Measurements from ENCODE around the gene TMEM101. TPM values are rescaled to one million over a fixed set of nuclear protein-coding genes. Genes with fewer than 3 reads are reported as not detected.
A peak's percentile ranks its signal among the peaks of the same experiment; 100 is the strongest.
"Not testable (repeated sequence)": the region's sequence is repeated elsewhere in the genome, so short reads cannot be mapped to it uniquely, and the experiment has no call there.

Gene TMEM101
- total and polyA plus RNA-seq, 2 experiments from 2014 or later, result 25.0 to 45.4 TPM

- no peaks in the 10 kb centered on the region for H3K9me2 ChIP-seq (ENCODE audit: insufficient read depth)
- 81 to 89% methylated on average over 4 of the region's 4 CpGs for WGBS, 2 experiments (ENCODE audit: low coverage in 1 of 2, low lambda C conversion rate in 2 of 2, missing lambda C conversion rate in 2 of 2)
- peaks cover 10% of the 10 kb centered on the region for H3K4me1 ChIP-seq (ENCODE audit: insufficient read depth)
- peaks cover 12% of the 10 kb centered on the region for H3F3A ChIP-seq (ENCODE audit: insufficient read depth)
- DNase-seq, result no peak
- no peaks in the 10 kb centered on the region for H3K79me2 ChIP-seq (ENCODE audit: insufficient read depth)
- H3K27ac ChIP-seq, result 0 out of 2 replicates have a peak overlapping the region, but pooled peaks have one; percentile 13
- in situ Hi-C loops (cut with MboI), result no loop called here
- no peak overlapping the region for H2AFZ ChIP-seq
- H3K9me3 ChIP-seq (ENCODE audit: low read depth), result no peaks in the 10 kb centered on the region
- H3K27me3 ChIP-seq (replicated peaks; ENCODE audit: insufficient read depth), result no peaks in the 10 kb centered on the region
- no peak overlapping the region for H3K9ac ChIP-seq
- no peaks in the 10 kb centered on the region for H3K36me3 ChIP-seq (ENCODE audit: low read depth)
- no peak for TF ChIP-seq EZH2phosphoT487 (IDR thresholded peaks at IDR 0.05; ENCODE audit: insufficient read depth, low read depth)
- TF ChIP-seq EZH2 (IDR thresholded peaks at IDR 0.05; ENCODE audit: insufficient read depth, poor library complexity, severe bottlenecking), result no peak
- no peak overlapping the region for H3K4me3 ChIP-seq
- no peak overlapping the region for H3K4me2 ChIP-seq (ENCODE audit: unreplicated experiment)
- no peaks in the 10 kb centered on the region for H4K20me1 ChIP-seq (ENCODE audit: insufficient read depth)
Measured at GRCh38 chr17:43999024-43999423, 15.7 kb downstream of the TMEM101 start.

- in situ Hi-C loops (cut with MboI), result no loop called here
- no peak overlapping the region for H3K4me2 ChIP-seq (ENCODE audit: unreplicated experiment)
Measured at GRCh38 chr17:43998552-43998951, 16.2 kb downstream of the TMEM101 start.

GRCh38 chr17:43997180-43997579 is 17.6 kb downstream of the TMEM101 start:
- H3K36me3 ChIP-seq (ENCODE audit: low read depth); in situ Hi-C loops (cut with MboI): not testable (repeated sequence)
- 94 to 95% methylated on average over 5 of the region's 5 CpGs for WGBS, 2 experiments (ENCODE audit: low coverage in 1 of 2, low lambda C conversion rate in 2 of 2, missing lambda C conversion rate in 2 of 2)

More at GRCh38 chr17:43998552-43998951, 16.2 kb downstream of the TMEM101 start:
- Histone ChIP-seq H2AFZ (no peak overlapping the region), H3K36me3 (ENCODE audit: low read depth) (no peaks in the 10 kb centered on the region), H3K27ac (0 out of 2 replicates have a peak overlapping the region, but pooled peaks have one; percentile 13), H3F3A (ENCODE audit: insufficient read depth) (peaks cover 12% of the 10 kb centered on the region), H3K9me3 (ENCODE audit: low read depth) (no peaks in the 10 kb centered on the region), H3K9ac (no peak overlapping the region), H3K27me3 (replicated peaks; ENCODE audit: insufficient read depth) (no peaks in the 10 kb centered on the region), H3K4me3 (no peak overlapping the region), H3K9me2 (ENCODE audit: insufficient read depth) (no peaks in the 10 kb centered on the region), H3K4me1 (ENCODE audit: insufficient read depth) (peaks cover 10% of the 10 kb centered on the region), H3K79me2 (ENCODE audit: insufficient read depth) (no peaks in the 10 kb centered on the region), H4K20me1 (ENCODE audit: insufficient read depth) (no peaks in the 10 kb centered on the region)
- 20 to 26% methylated on average over 3 of the region's 3 CpGs for WGBS, 2 experiments (ENCODE audit: low coverage in 1 of 2, low lambda C conversion rate in 2 of 2, missing lambda C conversion rate in 2 of 2)
- peak; percentile 71 for DNase-seq
- no peak for TF ChIP-seq EZH2 (IDR thresholded peaks at IDR 0.05; ENCODE audit: insufficient read depth, poor library complexity, severe bottlenecking)
- TF ChIP-seq EZH2phosphoT487 (IDR thresholded peaks at IDR 0.05; ENCODE audit: insufficient read depth, low read depth), result no peak

DNA sequence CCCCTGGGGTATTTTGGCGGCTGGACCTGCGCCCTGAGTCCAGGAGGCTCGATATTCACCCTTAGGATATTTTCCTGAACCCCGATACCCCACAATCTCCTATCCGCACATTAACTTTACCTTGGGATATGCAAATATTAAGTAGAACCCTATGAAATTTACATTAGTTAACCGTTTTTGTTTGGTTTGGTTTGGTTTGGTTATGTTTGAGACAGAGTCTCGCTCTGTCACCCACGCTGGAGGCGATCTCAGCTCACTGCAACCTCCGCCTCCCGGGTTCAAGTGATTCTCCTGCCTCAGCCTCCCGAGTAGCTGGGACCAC is 19.7 kb downstream of the TMEM101 start:
- no peaks in the 10 kb centered on the region for H3K79me2 ChIP-seq (ENCODE audit: insufficient read depth)
- peaks cover 6% of the 10 kb centered on the region; the same call in 1 of the 2 replicates for H3K4me1 ChIP-seq (ENCODE audit: insufficient read depth)
- no peaks in the 10 kb centered on the region for H3K9me3 ChIP-seq (ENCODE audit: low read depth)
- peak overlapping the region; percentile 62; the same call in 1 of the 2 replicates for H3K9ac ChIP-seq
- H3F3A ChIP-seq (ENCODE audit: insufficient read depth), result peaks cover 12% of the 10 kb centered on the region
- H2AFZ ChIP-seq, result peak overlapping the region; percentile 86
- no peaks in the 10 kb centered on the region for H3K27me3 ChIP-seq (replicated peaks; ENCODE audit: insufficient read depth)
- no peak overlapping the region for H3K27ac ChIP-seq
- WGBS, 2 experiments (ENCODE audit: low coverage in 1 of 2, low lambda C conversion rate in 2 of 2, missing lambda C conversion rate in 2 of 2), result 21 to 22% methylated on average over 12 of the region's 12 CpGs
- no peak overlapping the region for H3K4me3 ChIP-seq
- DNase-seq, result no peak
- H3K36me3 ChIP-seq (ENCODE audit: low read depth), result no peaks in the 10 kb centered on the region
- peak overlapping the region; percentile 79 for H3K4me2 ChIP-seq (ENCODE audit: unreplicated experiment)
- in situ Hi-C loops (cut with MboI), result no loop called here
- TF ChIP-seq EZH2phosphoT487 (IDR thresholded peaks at IDR 0.05; ENCODE audit: insufficient read depth, low read depth) (no peak), EZH2 (IDR thresholded peaks at IDR 0.05; ENCODE audit: insufficient read depth, poor library complexity, severe bottlenecking) (no peak)
- no peaks in the 10 kb centered on the region for H3K9me2 ChIP-seq (ENCODE audit: insufficient read depth)
- no peaks in the 10 kb centered on the region for H4K20me1 ChIP-seq (ENCODE audit: insufficient read depth)

More at GRCh38 chr17:43997180-43997579, 17.6 kb downstream of the TMEM101 start:
- not testable (repeated sequence) for H3K79me2 ChIP-seq (ENCODE audit: insufficient read depth); H3K4me1 ChIP-seq (ENCODE audit: insufficient read depth); H3K27ac ChIP-seq; H3K4me2 ChIP-seq (ENCODE audit: unreplicated experiment); H2AFZ ChIP-seq; H3K9me2 ChIP-seq (ENCODE audit: insufficient read depth); H3K9me3 ChIP-seq (ENCODE audit: low read depth); H3K27me3 ChIP-seq (replicated peaks; ENCODE audit: insufficient read depth); H3K4me3 ChIP-seq; H3K9ac ChIP-seq; DNase-seq; H4K20me1 ChIP-seq (ENCODE audit: insufficient read depth)
- H3F3A ChIP-seq (ENCODE audit: insufficient read depth), result peaks cover 12% of the 10 kb centered on the region
